Dermis lymphatic vessel endothelial cell (primary cell): ENCODE data around the gene GLRX. TPM values are rescaled to one million over a fixed set of nuclear protein-coding genes. Genes with fewer than 3 reads are reported as not detected.

Experiments used
- total RNA-seq: library from RNA; depleted of rRNA; stranded (reverse); fragments of >200 nt; gene quantifications from 2 replicates; pipeline ENCODE4 v1.2.1, GENCODE V29; 2014

The GLRX gene, protein sequence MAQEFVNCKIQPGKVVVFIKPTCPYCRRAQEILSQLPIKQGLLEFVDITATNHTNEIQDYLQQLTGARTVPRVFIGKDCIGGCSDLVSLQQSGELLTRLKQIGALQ
- 25.0 and 26.0 TPM in 2 replicates for total RNA-seq

DNA sequence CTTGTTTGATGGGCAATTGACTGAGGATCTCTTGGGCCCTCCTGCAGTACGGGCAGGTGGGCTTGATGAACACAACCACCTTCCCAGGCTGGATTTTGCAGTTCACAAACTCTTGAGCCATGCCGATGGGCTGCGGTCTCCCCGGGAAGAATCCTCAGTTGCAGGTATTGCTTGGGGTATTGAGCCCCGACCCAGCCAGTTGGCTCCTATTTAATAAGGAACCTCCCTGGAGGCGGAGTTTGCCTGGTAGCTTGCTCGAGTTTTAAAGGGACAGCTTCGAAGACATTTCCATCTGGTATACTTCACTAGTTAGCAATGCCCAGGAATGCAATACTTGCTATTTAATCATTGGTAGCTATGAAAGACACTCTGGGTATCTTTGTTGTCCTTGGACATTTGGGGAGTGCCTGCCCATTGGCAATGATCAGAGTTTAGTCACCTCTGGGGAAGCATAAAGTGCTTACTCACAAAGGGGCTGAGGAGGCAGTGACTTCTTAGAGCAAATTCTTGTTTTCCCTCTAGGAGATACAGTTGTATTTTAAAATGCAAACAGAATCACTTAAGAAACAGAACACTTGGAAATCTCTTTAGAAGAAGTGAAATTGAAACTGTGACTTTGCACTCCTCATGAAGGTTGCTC is at the start of gene GLRX:
TSS of gene GLRX (minus strand) at position 185 of the 640 bp plus-strand sequence. CDS start at position 121, 64 bp downstream.

Other genes with a start within 250 kb of the GLRX start
- under 0.01 TPM in 2 replicates for gene GPR150, start 202.6 kb downstream of the GLRX start, total RNA-seq
- 0.98 and 2.1 TPM in 2 replicates for gene RFESD, start 175.9 kb downstream of the GLRX start, total RNA-seq
- 0.17 TPM in 1 of 2 replicates, not detected in the other for gene SPATA9, start 139.7 kb downstream of the GLRX start, total RNA-seq
- gene RHOBTB3, start 91.4 kb downstream of the GLRX start, total RNA-seq = 22.8 and 39.9 TPM in 2 replicates
- 14.2 and 17.0 TPM in 2 replicates for gene ELL2, start 139.1 kb upstream of the GLRX start, total RNA-seq